Endothelial cell of umbilical vein (primary cell): ENCODE results near the gene CNTN6.

Experiments used
- EZH2 ChIP-seq: IDR thresholded peaks from 2 replicates; pipeline ENCODE4 v1.6.1; 2012; ENCODE audit warnings: borderline replicate concordance, low read depth, mild to moderate bottlenecking, moderate library complexity, low read length, inconsistent platforms; ENCODE audit not compliant: severe bottlenecking
- FOS ChIP-seq: IDR thresholded peaks from 2 replicates; pipeline ENCODE4 v1.6.1; 2011; ENCODE audit warnings: mild to moderate bottlenecking, low read length, moderate library complexity, borderline replicate concordance; ENCODE audit not compliant: insufficient read depth
- JUN ChIP-seq: IDR thresholded peaks from 2 replicates; pipeline ENCODE4 v1.6.1; 2011; ENCODE audit warnings: borderline replicate concordance, low read depth; ENCODE audit not compliant: insufficient read length, insufficient read depth
- POLR2A ChIP-seq: IDR thresholded peaks from 2 replicates; pipeline ENCODE4 v1.6.1; 2012; ENCODE audit warnings: low read depth, mild to moderate bottlenecking, control low read depth, low read length
- POLR2AphosphoS5 ChIP-seq: IDR thresholded peaks from 2 replicates; pipeline ENCODE4 v1.6.1; 2012; ENCODE audit warnings: low read depth, mild to moderate bottlenecking, control low read depth, low read length, moderate library complexity; ENCODE audit not compliant: insufficient read depth
- TF ChIP-seq, protein P1 (sequence below), 2 donors: IDR thresholded peaks; 1 replicate in 1 of 2; 2 replicates in 1 of 2; pipeline ENCODE4 v1.5.1; 2011; ENCODE audit warnings: low read length in 2 of 2, mild to moderate bottlenecking in 2 of 2, moderate library complexity in 2 of 2, control low read depth in 1 of 2, inconsistent platforms in 1 of 2, low read depth in 1 of 2; ENCODE audit not compliant: insufficient read depth in 1 of 2; ENCODE audit errors: extremely low read depth in 1 of 2

DNA sequence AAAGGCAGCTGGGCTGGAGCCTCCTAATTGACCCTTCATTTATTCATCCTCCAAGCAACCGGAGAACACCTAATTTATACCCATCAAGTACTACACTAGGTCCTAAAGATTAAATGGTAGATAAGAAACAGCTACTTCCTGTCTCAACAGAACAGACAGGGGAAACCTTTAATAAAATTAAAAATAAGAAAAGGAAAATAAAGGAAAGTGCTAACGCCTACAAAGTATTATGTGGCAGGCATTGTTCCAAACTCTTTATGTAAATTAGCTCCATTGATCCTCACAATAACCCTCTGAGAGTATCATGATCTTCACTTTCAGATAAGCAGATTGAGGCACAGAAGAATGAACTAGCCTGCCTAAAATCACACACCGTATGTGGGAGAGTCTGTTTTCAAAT lies 139.5 kb downstream of the CNTN6 start:
- TF ChIP-seq FOS (no peak), POLR2AphosphoS5 (no peak), EZH2 (no peak), JUN (no peak), POLR2A (no peak)
- TF ChIP-seq, protein P1, sequence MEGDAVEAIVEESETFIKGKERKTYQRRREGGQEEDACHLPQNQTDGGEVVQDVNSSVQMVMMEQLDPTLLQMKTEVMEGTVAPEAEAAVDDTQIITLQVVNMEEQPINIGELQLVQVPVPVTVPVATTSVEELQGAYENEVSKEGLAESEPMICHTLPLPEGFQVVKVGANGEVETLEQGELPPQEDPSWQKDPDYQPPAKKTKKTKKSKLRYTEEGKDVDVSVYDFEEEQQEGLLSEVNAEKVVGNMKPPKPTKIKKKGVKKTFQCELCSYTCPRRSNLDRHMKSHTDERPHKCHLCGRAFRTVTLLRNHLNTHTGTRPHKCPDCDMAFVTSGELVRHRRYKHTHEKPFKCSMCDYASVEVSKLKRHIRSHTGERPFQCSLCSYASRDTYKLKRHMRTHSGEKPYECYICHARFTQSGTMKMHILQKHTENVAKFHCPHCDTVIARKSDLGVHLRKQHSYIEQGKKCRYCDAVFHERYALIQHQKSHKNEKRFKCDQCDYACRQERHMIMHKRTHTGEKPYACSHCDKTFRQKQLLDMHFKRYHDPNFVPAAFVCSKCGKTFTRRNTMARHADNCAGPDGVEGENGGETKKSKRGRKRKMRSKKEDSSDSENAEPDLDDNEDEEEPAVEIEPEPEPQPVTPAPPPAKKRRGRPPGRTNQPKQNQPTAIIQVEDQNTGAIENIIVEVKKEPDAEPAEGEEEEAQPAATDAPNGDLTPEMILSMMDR (IDR thresholded peaks at IDR 0.05; ENCODE audit: extremely low read depth in 1 of 2, insufficient read depth in 1 of 2, low read depth in 1 of 2, low read length in 2 of 2) = no peak
